Lung (tissue), 12 donors: ENCODE results near the gene LRRC52. TPM values are rescaled to one million over a fixed set of nuclear protein-coding genes. Genes with fewer than 3 reads are reported as not detected.

Experiments used
- ATAC-seq: fragments of 200-7000 bp; cut with Tn5 transposase; one replicate; pipeline ENCODE4 v1.9.1; 2020; ENCODE audit warnings: moderate number of reproducible peaks; ENCODE audit not compliant: insufficient read depth, low FRiP score
- DNase-seq, 3 donors: peaks; one replicate each; pipeline ENCODE4 v3.0.0-alpha.2; 2013 to 2017
- H3K27ac ChIP-seq, 2 donors: one replicate each; pipeline ENCODE4 v1.5.1; 2013; ENCODE audit warnings: mild to moderate bottlenecking in 2 of 2, moderate library complexity in 2 of 2, control low read depth in 1 of 2, inconsistent platforms in 1 of 2, low read depth in 1 of 2, low read length in 1 of 2
- H3K27me3 ChIP-seq, 3 donors: one replicate each; pipeline ENCODE4 v1.5.1; 2013; ENCODE audit warnings: low read length in 2 of 3; ENCODE audit not compliant: control insufficient read depth in 3 of 3, insufficient read depth in 3 of 3
- H3K36me3 ChIP-seq, 4 donors: one replicate each; pipeline ENCODE4 v1.5.1; 2013; ENCODE audit warnings: low read length in 4 of 4, mild to moderate bottlenecking in 1 of 4, moderate library complexity in 1 of 4; ENCODE audit not compliant: control insufficient read depth in 4 of 4, insufficient read depth in 4 of 4
- H3K4me1 ChIP-seq, 5 donors: one replicate each; pipeline ENCODE4 v1.5.1; 2013; ENCODE audit warnings: low read length in 5 of 5, mild to moderate bottlenecking in 2 of 5, moderate library complexity in 1 of 5; ENCODE audit not compliant: control insufficient read depth in 5 of 5, insufficient read depth in 5 of 5
- H3K4me3 ChIP-seq: one replicate; pipeline ENCODE4 v1.5.1; 2013; ENCODE audit warnings: mild to moderate bottlenecking, control low read depth, moderate library complexity
- H3K9ac ChIP-seq, 2 donors: one replicate each; pipeline ENCODE4 v1.5.1; 2013; ENCODE audit warnings: low read length in 2 of 2, control low read depth in 1 of 2; ENCODE audit not compliant: insufficient read depth in 1 of 2
- H3K9me3 ChIP-seq, 4 donors: one replicate each; pipeline ENCODE4 v1.5.1; 2013; ENCODE audit warnings: low read length in 3 of 4, mild to moderate bottlenecking in 1 of 4, moderate library complexity in 1 of 4; ENCODE audit not compliant: control insufficient read depth in 4 of 4, insufficient read depth in 3 of 4
- CTCF ChIP-seq: IDR thresholded peaks from 2 replicates; pipeline ENCODE4 v1.5.1; 2012; ENCODE audit warnings: mild to moderate bottlenecking; ENCODE audit errors: control extremely low read depth, extremely low read depth
- WGBS, 2 donors: extraction: QIAGEN DNeasy Blood & Tissue Kit; methylation state at CpG; one replicate each; pipeline ENCODE4 v1.1.7; 2013; 5-methylcytosine and 5-hydroxymethylcytosine counted together
- polyA plus RNA-seq, 2 donors: library from polyadenylated mRNA; stranded (reverse); fragments of 200-250 nt; gene quantifications; one replicate each; pipeline ENCODE4 v1.2.1, GENCODE V29; 2013
- total RNA-seq, 2 donors: library from RNA; depleted of rRNA in 1 of 2; stranded (reverse); fragments of >200 nt in 1 of 2; gene quantifications; one replicate each; pipeline ENCODE4 v1.2.1, GENCODE V29; 2014 to 2021
- donor health status: control.
- donor health status: control.
- donor health status: Bipolar disorder and iron deficiency.
- donor health status: healthy.
- donor health status: DM: yes; HTN: yes; CAD: no.

LRRC52 gene
- total and polyA plus RNA-seq, 4 donors, result 0.08 to 0.14 TPM; not detected in 2

- Histone ChIP-seq H3K9me3 (no peaks in the 10 kb centered on the region), H3K4me3 (no peak overlapping the region), H3K36me3 (no peaks in the 10 kb centered on the region), H3K27me3 (no peaks in the 10 kb centered on the region), H3K9ac (no peak overlapping the region), H3K27ac (no peak overlapping the region), H3K4me1 (peaks cover 0 to 10% (median 1%) of the 10 kb centered on the region in 5 donors)
- ATAC-seq (no peak), DNase-seq (peak in 2 of 3 donors; percentile 20 to 61)
- WGBS, 2 donors, result 49 to 52% methylated on average over 7 of the region's 7 CpGs
- TF ChIP-seq CTCF, result no peak
These were observed 16.4 kb upstream of the LRRC52 start for GRCh38 chr1:165527251-165528007.

GRCh38 chr1:165531021-165531420, 12.8 kb upstream of the LRRC52 start:
- DNase-seq (peak in 1 of 3 donors; percentile 44), ATAC-seq (no peak)
- Histone ChIP-seq H3K27ac (no peak overlapping the region), H3K9ac (no peak overlapping the region), H3K4me1 (peaks cover 0 to 10% (median 1%) of the 10 kb centered on the region in 5 donors), H3K36me3 (no peaks in the 10 kb centered on the region), H3K9me3 (no peaks in the 10 kb centered on the region), H3K4me3 (no peak overlapping the region), H3K27me3 (no peaks in the 10 kb centered on the region)
- TF ChIP-seq CTCF, result no peak
- 8 to 35% methylated on average over 2 of the region's 2 CpGs for WGBS, 2 donors

GRCh38 chr1:165532053-165532452, 11.7 kb upstream of the LRRC52 start:
- Histone ChIP-seq H3K9me3 (no peaks in the 10 kb centered on the region), H3K27ac (no peak overlapping the region), H3K27me3 (no peaks in the 10 kb centered on the region), H3K36me3 (no peaks in the 10 kb centered on the region), H3K4me1 (peaks cover 0 to 10% (median 1%) of the 10 kb centered on the region in 5 donors), H3K4me3 (no peak overlapping the region), H3K9ac (no peak overlapping the region)
- DNase-seq, result no peak
- no peak for ATAC-seq
- 60 to 67% methylated on average over 7 of the region's 7 CpGs for WGBS, 2 donors
- TF ChIP-seq CTCF, result no peak
